ENCODE measurements around the gene CFAP45. TPM values are rescaled to one million over a fixed set of nuclear protein-coding genes. Genes with fewer than 3 reads are reported as not detected.

CFAP45 gene
- total RNA-seq, 2 experiments from 2014 or later, result 0.63 TPM; not detected in 1

GRCh38 chr1:159866066-159866465 lies 33.9 kb downstream of the CFAP45 start:
- ChIA-PET CTCF (ENCODE audit: unreplicated experiment) (no interaction called here), POLR2A (no interaction called here)
- Histone ChIP-seq H3K4me2 (ENCODE audit: low read length) (no peak overlapping the region), H2AFZ (ENCODE audit: low read length) (no peak overlapping the region), H3K27ac (ENCODE audit: low read depth, low read length, poor library complexity, severe bottlenecking) (no peak overlapping the region), H3K9me2 (ENCODE audit: insufficient read depth, low read length) (no peaks in the 10 kb centered on the region), H3K36me3 (ENCODE audit: insufficient read depth, low read length) (no peaks in the 10 kb centered on the region), H3K4me3 (ENCODE audit: low read depth, low read length, poor library complexity, severe bottlenecking) (no peak overlapping the region), H4K20me1 (ENCODE audit: insufficient read depth, low read length) (no peaks in the 10 kb centered on the region), H3K79me2 (ENCODE audit: insufficient read depth, low read depth, low read length) (no peaks in the 10 kb centered on the region), H3K9me3 (ENCODE audit: low read length) (no peaks in the 10 kb centered on the region), H3K4me1 (ENCODE audit: insufficient read depth, low read length, poor library complexity, severe bottlenecking) (no peaks in the 10 kb centered on the region)
- intact Hi-C loops (cut with micrococcal nuclease; ENCODE audit: unreplicated experiment), result no loop called here
- no TSS peak for BruUV-seq (replicated peaks)
- no peak for DNase-seq (ENCODE audit: low spot score)
- no peak for TF ChIP-seq CTCF (conservative IDR thresholded peaks at IDR 0.05; ENCODE audit: low read length)
- no peak for TF ChIP-seq EZH2phosphoT487 (IDR thresholded peaks at IDR 0.05; ENCODE audit: borderline replicate concordance, low read depth, low read length)

DNA sequence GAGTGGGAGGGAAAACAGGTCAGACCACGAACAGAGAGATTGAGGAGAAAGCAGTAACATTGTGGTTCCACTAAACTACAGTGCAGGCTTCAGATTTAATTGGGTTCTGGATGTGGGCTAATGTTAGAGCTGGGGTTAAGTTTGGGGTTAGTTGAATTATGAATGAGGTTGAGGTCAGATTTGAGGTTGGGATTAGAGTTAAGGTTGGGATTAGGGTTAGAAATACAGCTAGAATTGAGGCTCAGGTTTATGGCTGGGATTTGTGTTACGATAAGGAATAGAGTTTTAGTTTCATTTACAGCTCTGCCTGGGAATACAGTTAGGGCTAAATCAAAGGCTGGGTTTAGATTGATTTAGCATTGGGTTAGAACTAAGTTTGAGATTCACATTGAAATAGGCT lies 35.7 kb downstream of the CFAP45 start:
- H3K4me2 ChIP-seq (ENCODE audit: low read length), result no peak overlapping the region
- no peak overlapping the region for H2AFZ ChIP-seq (ENCODE audit: low read length)
- H3K27ac ChIP-seq (ENCODE audit: low read depth, low read length, poor library complexity, severe bottlenecking), result no peak overlapping the region
- TF ChIP-seq EZH2phosphoT487 (IDR thresholded peaks at IDR 0.05; ENCODE audit: borderline replicate concordance, low read depth, low read length), result no peak
- TF ChIP-seq CTCF (conservative IDR thresholded peaks at IDR 0.05; ENCODE audit: low read length), result no peak
- no TSS peak for BruUV-seq (replicated peaks)
- H3K4me3 ChIP-seq (ENCODE audit: low read depth, low read length, poor library complexity, severe bottlenecking), result no peak overlapping the region
- no peaks in the 10 kb centered on the region for H4K20me1 ChIP-seq (ENCODE audit: insufficient read depth, low read length)
- no peak for DNase-seq (ENCODE audit: low spot score)
- ChIA-PET POLR2A (interaction anchor here (1.2 kb wide), 1 partner anchor 127 kb away, joined by 3 read pairs; no protein-coding TSS in a partner anchor), CTCF (ENCODE audit: unreplicated experiment) (no interaction called here)
- intact Hi-C loops (cut with micrococcal nuclease; ENCODE audit: unreplicated experiment), result no loop called here
- H3K9me3 ChIP-seq (ENCODE audit: low read length), result no peaks in the 10 kb centered on the region
- H3K36me3 ChIP-seq (ENCODE audit: insufficient read depth, low read length), result no peaks in the 10 kb centered on the region
- H3K9me2 ChIP-seq (ENCODE audit: insufficient read depth, low read length), result no peaks in the 10 kb centered on the region
- no peaks in the 10 kb centered on the region for H3K4me1 ChIP-seq (ENCODE audit: insufficient read depth, low read length, poor library complexity, severe bottlenecking)
- H3K79me2 ChIP-seq (ENCODE audit: insufficient read depth, low read depth, low read length), result no peaks in the 10 kb centered on the region

DNA sequence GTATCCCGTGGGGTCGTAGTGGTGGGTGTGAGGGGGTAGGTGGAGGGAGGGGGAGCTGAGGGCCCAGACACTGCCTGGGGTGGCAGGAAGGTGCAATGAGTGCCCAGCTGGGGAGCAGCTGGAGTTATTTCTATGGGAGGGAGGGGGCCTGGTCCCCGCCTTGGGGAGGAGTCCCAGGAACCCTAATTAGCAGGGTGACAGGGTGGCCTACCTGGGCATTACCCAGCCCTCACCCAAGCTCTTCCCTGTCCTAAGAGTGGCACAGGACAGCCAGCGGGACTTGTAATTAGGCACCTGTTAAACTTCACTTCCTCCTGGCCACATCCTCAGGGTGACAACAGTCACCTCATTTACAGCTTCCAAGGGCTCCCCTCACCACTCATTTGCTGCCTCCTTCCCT lies 37.4 kb downstream of the CFAP45 start, which contains the start of gene VSIG8:
Gene VSIG8, minus strand, starts transcription at position 101 of the 400 bp plus-strand sequence. CDS start 136 bp downstream, outside the sequence.
- H3K79me2 ChIP-seq (ENCODE audit: insufficient read depth, low read depth, low read length), result no peaks in the 10 kb centered on the region
- intact Hi-C loops (cut with micrococcal nuclease; ENCODE audit: unreplicated experiment), result no loop called here
- no peaks in the 10 kb centered on the region for H3K9me2 ChIP-seq (ENCODE audit: insufficient read depth, low read length)
- DNase-seq (ENCODE audit: low spot score), result no peak
- no peak within 1 kb of the TSS for H3K27ac ChIP-seq (ENCODE audit: low read depth, low read length, poor library complexity, severe bottlenecking)
- H3K4me2 ChIP-seq (ENCODE audit: low read length), result no peak within 1 kb of the TSS
- no TSS peak for BruUV-seq (replicated peaks)
- H3K9me3 ChIP-seq (ENCODE audit: low read length), result no peaks in the 10 kb centered on the region
- H3K4me1 ChIP-seq (ENCODE audit: insufficient read depth, low read length, poor library complexity, severe bottlenecking), result no peaks in the 10 kb centered on the region
- no peak for TF ChIP-seq EZH2phosphoT487 (IDR thresholded peaks at IDR 0.05; ENCODE audit: borderline replicate concordance, low read depth, low read length)
- TF ChIP-seq CTCF (conservative IDR thresholded peaks at IDR 0.05; ENCODE audit: low read length), result no peak
- CTCF ChIA-PET (ENCODE audit: unreplicated experiment), result no interaction called here
- H4K20me1 ChIP-seq (ENCODE audit: insufficient read depth, low read length), result no peaks in the 10 kb centered on the region
- POLR2A ChIA-PET, result no interaction called here
- H2AFZ ChIP-seq (ENCODE audit: low read length), result no peak within 1 kb of the TSS
- no peak within 1 kb of the TSS for H3K4me3 ChIP-seq (ENCODE audit: low read depth, low read length, poor library complexity, severe bottlenecking)
- H3K36me3 ChIP-seq (ENCODE audit: insufficient read depth, low read length), result no peaks in the 10 kb centered on the region

Data from OCI-LY7 (cell line).